ENCODE measurements around the gene ZNF30.

DNA sequence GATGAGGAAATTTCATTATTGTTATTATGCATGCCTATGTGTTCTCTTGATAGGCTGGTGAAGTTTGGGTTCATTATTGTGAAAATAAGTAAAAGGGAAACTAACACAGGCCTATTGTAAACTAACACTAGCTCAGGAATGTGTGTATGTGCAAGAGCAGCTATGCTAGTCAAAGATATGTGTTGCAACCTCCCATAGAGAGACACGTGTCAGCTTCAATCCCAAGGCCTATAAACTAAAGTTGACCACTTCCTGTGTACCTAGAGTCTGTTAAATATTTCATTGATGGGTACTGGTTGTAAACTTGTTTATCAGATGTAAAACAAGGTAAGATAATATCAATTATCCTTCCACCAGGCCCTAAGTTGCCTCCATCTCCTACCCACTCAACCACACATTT is 44.7 kb upstream of the ZNF30 start:
- TF ChIP-seq, protein P1, sequence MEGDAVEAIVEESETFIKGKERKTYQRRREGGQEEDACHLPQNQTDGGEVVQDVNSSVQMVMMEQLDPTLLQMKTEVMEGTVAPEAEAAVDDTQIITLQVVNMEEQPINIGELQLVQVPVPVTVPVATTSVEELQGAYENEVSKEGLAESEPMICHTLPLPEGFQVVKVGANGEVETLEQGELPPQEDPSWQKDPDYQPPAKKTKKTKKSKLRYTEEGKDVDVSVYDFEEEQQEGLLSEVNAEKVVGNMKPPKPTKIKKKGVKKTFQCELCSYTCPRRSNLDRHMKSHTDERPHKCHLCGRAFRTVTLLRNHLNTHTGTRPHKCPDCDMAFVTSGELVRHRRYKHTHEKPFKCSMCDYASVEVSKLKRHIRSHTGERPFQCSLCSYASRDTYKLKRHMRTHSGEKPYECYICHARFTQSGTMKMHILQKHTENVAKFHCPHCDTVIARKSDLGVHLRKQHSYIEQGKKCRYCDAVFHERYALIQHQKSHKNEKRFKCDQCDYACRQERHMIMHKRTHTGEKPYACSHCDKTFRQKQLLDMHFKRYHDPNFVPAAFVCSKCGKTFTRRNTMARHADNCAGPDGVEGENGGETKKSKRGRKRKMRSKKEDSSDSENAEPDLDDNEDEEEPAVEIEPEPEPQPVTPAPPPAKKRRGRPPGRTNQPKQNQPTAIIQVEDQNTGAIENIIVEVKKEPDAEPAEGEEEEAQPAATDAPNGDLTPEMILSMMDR (IDR thresholded peaks at IDR 0.05), result no peak
- TF ChIP-seq POLR2A (IDR thresholded peaks at IDR 0.05), result no peak
